Measurements from ENCODE around the gene CALCOCO2. TPM values are rescaled to one million over a fixed set of nuclear protein-coding genes. Genes with fewer than 3 reads are reported as not detected.
"Not testable (repeated sequence)": the region's sequence is repeated elsewhere in the genome, so short reads cannot be mapped to it uniquely, and the experiment has no call there.

CALCOCO2 gene
- total RNA-seq, 2 donors from 2014 or later = 101 to 130 TPM

DNA sequence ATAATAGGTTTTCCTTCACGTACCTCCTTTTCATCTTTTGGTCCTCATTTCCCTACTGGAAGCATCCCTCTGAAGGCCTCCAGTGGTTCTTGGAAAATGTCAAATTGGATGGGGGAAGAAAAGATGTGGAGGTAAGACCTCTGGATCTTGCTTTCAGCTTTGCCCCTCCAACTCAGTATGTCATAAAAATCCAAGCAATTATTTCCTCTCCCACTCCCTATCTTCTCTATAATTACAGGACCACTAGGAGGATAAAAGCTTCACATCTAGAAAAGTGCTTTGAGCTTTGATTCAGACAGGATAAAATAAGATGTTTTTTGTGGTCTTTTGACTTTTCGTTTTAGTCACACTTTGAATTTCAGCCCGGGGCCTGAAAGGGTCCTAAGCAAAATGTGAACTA is 15.5 kb upstream of the CALCOCO2 start:
- no peak overlapping the region for H3K4me3 Mint-ChIP-seq
- peaks cover 8% of the 10 kb centered on the region for H3K4me1 Mint-ChIP-seq
- ATAC-seq (replicated peaks) = no peak
- H3K36me3 Mint-ChIP-seq (ENCODE audit: low read depth) = no peaks in the 10 kb centered on the region
- H3K27ac Mint-ChIP-seq = no peak overlapping the region
- no peaks in the 10 kb centered on the region for H3K9me3 Mint-ChIP-seq
- peaks cover 19% of the 10 kb centered on the region for H3K27me3 Mint-ChIP-seq

DNA sequence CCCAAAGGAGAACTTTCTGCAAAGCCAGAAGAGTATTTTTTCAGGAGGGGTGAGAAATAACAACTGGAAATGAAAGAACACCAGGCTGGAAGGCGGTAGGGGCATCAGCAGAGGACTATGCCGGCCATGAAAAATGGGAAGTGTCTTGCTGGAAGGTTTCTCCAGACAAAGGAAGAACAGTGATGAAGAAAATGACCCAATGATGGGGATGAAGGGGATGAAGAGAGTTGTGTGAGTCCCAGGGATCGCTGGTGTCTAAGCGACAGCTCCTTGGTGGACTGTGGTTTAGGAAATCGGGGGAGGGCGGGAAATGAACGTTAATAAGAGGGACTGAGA is 14.4 kb upstream of the CALCOCO2 start:
- H3K9me3 Mint-ChIP-seq = no peaks in the 10 kb centered on the region
- H3K4me1 Mint-ChIP-seq = peaks cover 8% of the 10 kb centered on the region
- peak overlapping the region; percentile 74 for H3K4me3 Mint-ChIP-seq
- no peak for ATAC-seq (replicated peaks)
- H3K27me3 Mint-ChIP-seq = peaks cover 18% of the 10 kb centered on the region
- H3K36me3 Mint-ChIP-seq (ENCODE audit: low read depth) = no peaks in the 10 kb centered on the region
- peak overlapping the region; percentile 12 for H3K27ac Mint-ChIP-seq

DNA sequence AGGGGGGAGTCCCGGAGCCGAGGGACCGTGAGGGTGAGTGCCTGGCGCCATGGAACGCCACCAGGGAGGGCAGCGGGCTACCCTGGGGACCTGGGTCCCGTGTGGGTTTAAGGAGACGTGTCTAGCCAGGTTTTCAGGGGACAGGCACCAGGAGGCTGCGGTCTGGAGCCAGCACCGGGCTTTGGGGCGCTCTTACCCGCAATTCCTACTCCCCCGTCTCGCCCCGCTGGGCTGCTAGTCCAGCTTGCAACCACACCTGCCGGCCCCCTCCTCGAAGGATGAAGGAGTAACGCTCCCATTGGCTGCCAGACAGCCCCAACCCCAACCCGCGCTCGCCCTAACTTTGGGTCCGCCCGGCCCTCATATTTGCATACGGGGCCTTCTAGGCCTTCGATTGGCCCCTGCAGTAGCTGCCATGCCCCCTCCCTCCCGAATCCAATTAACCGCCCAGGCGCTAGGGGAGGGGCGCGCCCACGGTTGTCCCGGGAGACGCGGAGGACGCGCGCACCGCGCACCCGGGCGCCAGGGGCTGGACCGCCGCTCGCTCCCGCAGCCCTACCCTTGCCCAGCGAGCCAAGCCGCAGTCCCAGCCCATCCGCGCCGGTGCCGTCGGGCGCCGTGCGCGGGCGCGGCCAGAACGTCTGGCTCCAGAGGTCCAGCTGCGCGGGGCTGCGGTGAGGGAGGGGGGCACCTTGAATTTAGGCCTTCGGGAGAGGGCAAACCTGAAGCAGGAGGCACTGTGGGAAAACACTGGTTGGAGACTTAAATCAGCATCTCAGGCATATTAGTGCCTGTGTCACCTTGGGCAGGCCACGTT is 13.9 kb upstream of the CALCOCO2 start, which contains the start of gene TTLL6:
Gene TTLL6 (minus strand): TSS at position 456 of the 817 bp plus-strand sequence. CDS start 157 bp downstream, at position 299.
- Mint-ChIP-seq H3K9me3 (no peaks in the 10 kb centered on the region), H3K4me1 (peaks cover 8% of the 10 kb centered on the region), H3K27me3 (peaks cover 18% of the 10 kb centered on the region), H3K36me3 (ENCODE audit: low read depth) (no peaks in the 10 kb centered on the region), H3K27ac (peak within 1 kb of the TSS; percentile 12), H3K4me3 (peak within 1 kb of the TSS; percentile 74)
- ATAC-seq (replicated peaks) = peak; percentile 96

DNA sequence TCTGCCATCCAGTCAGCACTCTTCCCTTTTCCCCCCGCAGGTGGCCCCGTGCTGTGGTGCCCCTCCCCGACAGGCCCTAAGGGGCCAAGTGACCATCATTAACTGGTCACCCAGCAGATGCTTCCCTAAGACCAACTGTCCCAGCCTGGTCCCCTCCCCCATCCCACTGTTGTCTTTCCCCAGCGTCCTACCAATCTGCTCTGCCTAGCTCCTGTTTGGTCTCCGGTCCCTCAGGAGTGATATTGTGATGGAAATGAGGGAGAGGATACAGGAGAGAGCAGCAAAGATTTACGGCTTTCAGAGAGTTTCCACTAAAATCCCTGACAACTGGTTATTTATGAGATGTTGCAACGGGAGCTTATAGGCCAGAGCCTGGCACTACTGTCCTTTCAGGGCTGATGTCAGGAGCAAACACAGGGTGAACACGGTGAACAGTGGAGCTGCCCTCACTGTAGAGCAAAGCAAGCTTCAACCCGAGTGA is 12.4 kb upstream of the CALCOCO2 start:
- Mint-ChIP-seq H3K9me3 (no peaks in the 10 kb centered on the region), H3K4me1 (peaks cover 8% of the 10 kb centered on the region), H3K4me3 (peak overlapping the region; percentile 74), H3K27ac (no peak overlapping the region), H3K27me3 (peaks cover 21% of the 10 kb centered on the region), H3K36me3 (ENCODE audit: low read depth) (no peaks in the 10 kb centered on the region)
- ATAC-seq (replicated peaks) = no peak

DNA sequence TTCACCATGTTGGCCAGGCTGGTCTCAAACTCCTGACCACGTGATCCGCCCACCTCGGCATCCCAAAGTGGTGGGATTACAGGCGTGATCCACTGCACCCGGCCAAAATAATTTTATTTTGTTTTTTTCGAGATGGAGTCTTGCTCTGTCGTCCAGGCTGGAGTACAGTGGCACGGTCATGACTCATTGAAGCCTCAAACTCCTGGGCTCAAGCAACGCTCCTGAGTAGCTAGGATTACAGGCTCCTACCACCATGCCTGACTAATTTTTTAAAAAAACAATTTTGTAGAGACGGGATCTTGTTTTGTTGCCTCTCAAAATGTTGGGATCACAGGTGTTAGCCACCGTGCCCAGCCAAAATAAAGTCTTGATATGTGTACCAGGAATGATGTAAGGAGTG is 11.4 kb upstream of the CALCOCO2 start:
- H3K36me3 Mint-ChIP-seq (ENCODE audit: low read depth) = no peaks in the 10 kb centered on the region
- H3K9me3 Mint-ChIP-seq = no peaks in the 10 kb centered on the region
- no peak overlapping the region for H3K27ac Mint-ChIP-seq
- peaks cover 22% of the 10 kb centered on the region for H3K27me3 Mint-ChIP-seq
- no peak overlapping the region for H3K4me3 Mint-ChIP-seq
- no peak for ATAC-seq (replicated peaks)
- H3K4me1 Mint-ChIP-seq = peaks cover 8% of the 10 kb centered on the region

DNA sequence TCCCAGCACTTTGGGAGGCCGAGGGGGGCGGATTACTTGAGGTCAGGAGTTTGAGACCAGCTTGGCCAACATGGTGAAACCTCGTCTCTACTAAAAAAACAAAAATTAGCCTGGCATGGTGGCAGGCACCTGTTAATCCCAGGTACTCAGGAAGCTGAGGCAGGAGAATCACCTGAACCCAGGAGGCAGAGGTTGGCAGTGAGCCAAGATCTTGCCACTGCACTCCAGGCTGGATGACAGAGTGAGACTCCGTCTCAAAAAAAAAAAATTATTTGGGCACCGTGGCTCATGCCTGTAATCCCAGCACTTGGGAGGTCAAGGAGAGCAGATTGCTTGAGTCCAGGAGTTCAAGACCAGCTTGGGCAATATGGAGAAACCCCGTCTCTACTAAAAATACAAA is 9.9 kb upstream of the CALCOCO2 start:
- not testable (repeated sequence) for H3K9me3 Mint-ChIP-seq; ATAC-seq (replicated peaks); H3K4me1 Mint-ChIP-seq; H3K4me3 Mint-ChIP-seq; H3K36me3 Mint-ChIP-seq (ENCODE audit: low read depth); H3K27ac Mint-ChIP-seq
- peaks cover 14% of the 10 kb centered on the region for H3K27me3 Mint-ChIP-seq

DNA sequence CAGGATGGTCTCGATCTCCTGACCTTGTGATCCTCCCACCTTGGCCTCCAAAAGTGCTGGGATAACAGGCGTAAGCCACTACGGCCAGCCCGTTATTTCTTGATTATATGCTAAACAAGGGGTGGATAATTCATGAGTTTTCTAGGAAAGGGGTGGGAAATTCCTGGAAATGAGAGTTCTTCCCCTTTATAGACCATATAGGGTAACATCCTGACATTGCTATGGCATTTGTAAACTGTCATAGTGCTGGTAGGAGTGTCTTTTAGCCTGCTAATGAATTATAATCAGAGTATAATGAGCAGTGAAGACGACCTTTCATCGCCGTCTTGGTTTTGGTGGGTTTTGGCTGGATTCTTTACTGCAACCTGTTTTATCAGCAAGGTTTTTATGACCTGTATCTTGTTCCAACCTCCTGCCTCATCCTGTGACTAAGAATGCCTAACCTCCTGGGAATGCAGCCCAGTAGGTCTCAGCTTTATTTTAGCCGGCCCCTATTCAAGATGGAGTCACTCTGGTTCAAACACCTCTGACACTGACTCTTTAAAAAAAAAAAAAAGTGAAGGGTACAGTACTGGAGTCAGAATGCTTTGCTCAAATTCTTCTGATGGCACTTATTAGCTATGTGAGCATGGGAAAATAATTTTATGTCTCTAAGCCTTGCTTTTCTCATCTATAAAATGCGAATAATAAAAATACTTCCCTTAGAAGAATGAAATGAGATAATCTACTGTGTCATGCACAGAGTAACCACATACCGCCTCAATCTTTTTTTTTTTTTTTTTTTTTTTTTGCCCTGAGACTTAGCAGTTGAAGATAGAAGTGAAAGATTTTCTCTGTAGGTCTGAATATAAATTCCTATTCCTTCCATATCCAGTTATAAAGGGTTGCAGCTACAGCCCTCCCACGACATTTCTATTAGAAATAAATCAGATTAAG is 5.1 kb upstream of the CALCOCO2 start:
- Mint-ChIP-seq H3K4me3 (no peak overlapping the region), H3K27ac (no peak overlapping the region), H3K36me3 (ENCODE audit: low read depth) (no peaks in the 10 kb centered on the region), H3K27me3 (peaks cover 7% of the 10 kb centered on the region), H3K4me1 (no peaks in the 10 kb centered on the region), H3K9me3 (no peaks in the 10 kb centered on the region)
- ATAC-seq (replicated peaks) = no peak

DNA sequence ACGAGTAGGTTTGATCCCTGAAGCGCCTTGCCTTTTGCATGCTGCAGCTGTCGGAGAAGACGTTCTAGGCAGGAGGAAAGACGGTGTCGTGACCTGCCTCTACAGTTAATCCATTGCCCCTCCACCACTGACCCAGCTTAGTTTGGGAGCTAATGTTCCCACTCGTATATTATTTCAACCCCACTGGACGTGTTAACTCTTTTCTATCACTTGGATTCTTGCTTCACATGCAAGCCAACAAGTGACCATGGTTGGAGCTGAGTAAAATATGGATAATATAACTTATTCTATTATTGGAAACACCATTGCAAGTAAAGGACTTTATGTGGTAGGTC is 681 bp downstream of the CALCOCO2 start:
- Mint-ChIP-seq H3K27ac (peak overlapping the region; percentile 91), H3K4me3 (peak overlapping the region; percentile 93)
- ATAC-seq (replicated peaks) = no peak

DNA sequence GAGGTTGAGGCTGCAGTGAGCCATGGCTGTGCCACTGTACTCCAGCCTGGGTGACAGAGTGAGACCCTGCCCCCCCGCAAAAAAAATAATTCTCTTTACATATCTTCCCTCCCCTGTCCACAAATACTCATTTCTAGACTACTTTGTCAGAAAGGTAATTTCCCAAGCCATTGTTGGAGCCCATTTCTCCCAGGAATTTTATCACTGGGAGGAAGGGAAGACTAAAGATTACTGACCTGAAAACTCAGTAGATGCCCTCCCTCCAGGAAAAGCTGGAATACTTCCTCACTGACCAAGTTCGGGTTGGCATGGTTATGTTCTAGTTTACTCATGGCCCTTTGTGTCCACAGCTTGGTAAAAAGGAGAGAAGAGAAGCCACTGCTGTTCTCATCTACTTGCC is 4.1 kb downstream of the CALCOCO2 start:
- Mint-ChIP-seq H3K9me3 (no peaks in the 10 kb centered on the region), H3K27ac (no peak overlapping the region), H3K4me1 (peaks cover 30% of the 10 kb centered on the region), H3K4me3 (peak overlapping the region; percentile 41), H3K27me3 (no peaks in the 10 kb centered on the region), H3K36me3 (ENCODE audit: low read depth) (peaks cover 27% of the 10 kb centered on the region)
- peak; percentile 13 for ATAC-seq (replicated peaks)

More for the DNA sequence above, 681 bp downstream of the CALCOCO2 start:
- H3K27me3 Mint-ChIP-seq = no peaks in the 10 kb centered on the region
- H3K9me3 Mint-ChIP-seq = no peaks in the 10 kb centered on the region
- peaks cover 15% of the 10 kb centered on the region for H3K36me3 Mint-ChIP-seq (ENCODE audit: low read depth)
- peaks cover 18% of the 10 kb centered on the region for H3K4me1 Mint-ChIP-seq

DNA sequence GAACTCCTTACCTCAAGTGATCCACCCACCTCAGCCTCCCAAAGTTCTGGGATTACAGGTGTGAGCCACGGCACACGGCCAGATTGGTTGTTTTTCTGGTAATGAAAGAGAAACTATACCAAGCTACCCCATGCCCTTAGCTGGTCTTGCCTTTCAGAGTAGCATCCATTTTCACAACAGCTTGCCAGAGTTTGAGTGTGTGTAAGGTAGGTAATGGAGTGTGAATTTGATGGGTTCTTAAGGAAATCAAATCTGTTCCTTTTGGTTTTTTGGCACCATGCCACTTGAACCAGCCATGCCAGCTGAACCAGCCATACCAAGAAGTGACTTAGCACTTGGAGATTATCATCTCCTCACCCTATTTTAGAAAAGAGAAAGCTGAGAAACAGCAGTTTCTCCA is 5.1 kb downstream of the CALCOCO2 start:
- Mint-ChIP-seq H3K4me3 (peak overlapping the region; percentile 41), H3K27me3 (no peaks in the 10 kb centered on the region), H3K36me3 (ENCODE audit: low read depth) (peaks cover 37% of the 10 kb centered on the region), H3K4me1 (peaks cover 39% of the 10 kb centered on the region), H3K9me3 (no peaks in the 10 kb centered on the region), H3K27ac (no peak overlapping the region)
- no peak for ATAC-seq (replicated peaks)

DNA sequence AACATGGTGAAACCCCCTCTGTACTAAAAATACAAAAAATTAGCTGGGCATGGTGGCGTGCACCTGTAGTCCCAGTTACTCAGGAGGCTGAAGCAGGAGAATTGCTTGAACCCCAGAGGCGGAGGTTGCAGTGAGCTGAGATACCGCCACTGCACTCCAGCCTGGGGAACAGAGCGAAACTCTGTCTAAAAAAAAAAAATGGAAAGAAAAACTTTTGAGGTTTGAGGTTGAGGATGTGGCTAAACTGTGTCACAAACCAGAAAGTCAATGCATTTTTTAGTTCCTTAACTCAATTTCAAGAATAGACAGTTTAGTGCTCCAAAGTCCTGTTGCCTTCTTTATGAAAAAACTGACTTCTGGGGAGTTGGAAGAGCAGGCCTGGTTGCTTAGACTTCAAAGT is 6.6 kb downstream of the CALCOCO2 start:
- H3K27me3 Mint-ChIP-seq, H3K9me3 Mint-ChIP-seq: not testable (repeated sequence)
- peak; percentile 50 for ATAC-seq (replicated peaks)
- Mint-ChIP-seq H3K27ac (peak overlapping the region; percentile 83), H3K4me1 (peaks cover 46% of the 10 kb centered on the region), H3K36me3 (ENCODE audit: low read depth) (peaks cover 49% of the 10 kb centered on the region), H3K4me3 (peak overlapping the region; percentile 74)

DNA sequence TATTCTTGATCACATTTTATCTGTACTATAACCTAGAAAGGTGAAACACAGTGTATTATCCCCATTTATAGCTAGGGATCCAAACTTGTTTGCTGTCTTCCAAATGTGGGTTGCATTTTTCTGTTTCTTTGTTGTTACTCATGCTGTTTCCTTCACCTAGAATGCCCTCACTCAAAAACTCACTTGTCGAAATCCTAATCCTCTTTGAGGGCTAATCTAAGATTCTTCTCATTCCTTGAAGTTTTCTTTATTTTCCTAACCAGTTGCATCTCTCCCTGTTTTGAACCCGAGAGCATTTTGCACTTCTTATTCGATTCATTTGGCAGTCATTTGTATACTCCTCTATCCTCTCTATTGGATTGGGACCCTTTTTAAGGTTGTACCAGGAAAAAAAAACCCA is 9.6 kb downstream of the CALCOCO2 start:
- peak overlapping the region; percentile 62 for H3K4me3 Mint-ChIP-seq
- peaks cover 72% of the 10 kb centered on the region for H3K36me3 Mint-ChIP-seq (ENCODE audit: low read depth)
- no peaks in the 10 kb centered on the region for H3K27me3 Mint-ChIP-seq
- no peaks in the 10 kb centered on the region for H3K9me3 Mint-ChIP-seq
- peaks cover 42% of the 10 kb centered on the region for H3K4me1 Mint-ChIP-seq
- peak overlapping the region; percentile 47 for H3K27ac Mint-ChIP-seq
- no peak for ATAC-seq (replicated peaks)

DNA sequence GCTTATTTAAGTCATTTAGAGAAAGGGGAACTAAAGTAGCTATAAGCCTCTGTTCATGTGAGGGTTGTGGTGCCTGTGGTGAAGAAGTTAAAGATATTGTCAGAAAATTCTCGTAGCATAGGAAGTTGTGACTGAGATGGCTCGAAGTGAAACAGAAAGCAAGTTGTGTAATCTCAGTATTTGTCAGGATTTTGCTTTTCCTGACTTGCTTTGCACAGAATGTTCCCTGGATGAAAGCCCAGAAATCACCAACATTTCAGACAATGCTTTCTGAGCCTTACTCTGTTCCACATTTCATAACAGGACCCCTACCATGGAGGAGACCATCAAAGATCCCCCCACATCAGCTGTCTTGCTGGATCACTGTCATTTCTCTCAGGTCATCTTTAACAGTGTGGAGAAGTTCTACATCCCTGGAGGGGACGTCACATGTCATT is 10.6 kb downstream of the CALCOCO2 start:
- Mint-ChIP-seq H3K9me3 (no peaks in the 10 kb centered on the region), H3K4me3 (peak overlapping the region; percentile 62), H3K36me3 (ENCODE audit: low read depth) (peaks cover 70% of the 10 kb centered on the region), H3K27ac (peak overlapping the region; percentile 47), H3K27me3 (no peaks in the 10 kb centered on the region), H3K4me1 (peaks cover 36% of the 10 kb centered on the region)
- peak; percentile 97 for ATAC-seq (replicated peaks)

DNA sequence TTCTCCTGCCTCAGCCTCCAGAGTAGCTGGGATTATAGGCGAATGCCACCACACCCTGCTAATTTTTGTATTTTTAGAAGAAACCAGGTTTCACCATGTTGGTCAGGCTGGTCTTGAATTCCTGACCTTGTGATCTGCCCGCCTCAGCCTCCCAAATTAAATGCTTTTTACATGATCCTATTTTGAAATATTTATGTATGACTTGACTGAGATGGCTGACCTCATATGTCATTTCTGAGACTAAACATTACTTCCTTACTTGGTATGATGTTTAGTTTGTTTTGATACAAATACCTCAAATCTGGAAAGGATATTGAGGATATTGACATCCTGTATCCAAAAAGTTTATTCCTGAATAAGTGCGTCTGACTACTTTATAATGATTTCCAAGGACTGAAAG is 11.9 kb downstream of the CALCOCO2 start:
- no peak overlapping the region for H3K27ac Mint-ChIP-seq
- H3K36me3 Mint-ChIP-seq (ENCODE audit: low read depth) = peaks cover 72% of the 10 kb centered on the region
- H3K9me3 Mint-ChIP-seq = no peaks in the 10 kb centered on the region
- no peak for ATAC-seq (replicated peaks)
- no peaks in the 10 kb centered on the region for H3K27me3 Mint-ChIP-seq
- no peak overlapping the region for H3K4me3 Mint-ChIP-seq
- H3K4me1 Mint-ChIP-seq = peaks cover 27% of the 10 kb centered on the region

All from activated T-helper 17 cell treated with anti-CD3 and anti-CD28 coated beads, Interleukin-2, amount 50 U/mL, for 72 hours (primary cell).